Stimulated activated CD8-positive, alpha-beta memory T cell treated with anti-CD3 and anti-CD28 coated beads, Interleukin-15, amount 100 ng/mL, for 1 hour (primary cell): ENCODE results near the gene SRXN1.

Experiments used
- DNase-seq: peaks from one replicate; pipeline ENCODE4 v3.0.0-alpha.2; 2020; ENCODE audit warnings: low read depth

The SRXN1 gene

GRCh38 chr20:635893-636338, 17.1 kb downstream of the SRXN1 start:
- DNase-seq = no peak

- no peak for DNase-seq
These were observed 17.7 kb downstream of the SRXN1 start for GRCh38 chr20:635028-635892.

- DNase-seq = no peak
These were observed 18.7 kb downstream of the SRXN1 start for GRCh38 chr20:634148-634925.

- no peak for DNase-seq
These were observed 21.9 kb downstream of the SRXN1 start for GRCh38 chr20:631101-631500.

GRCh38 chr20:626579-626978, 26.4 kb downstream of the SRXN1 start:
- no peak for DNase-seq

- no peak for DNase-seq
These were observed 27.6 kb downstream of the SRXN1 start for GRCh38 chr20:625360-625932.

GRCh38 chr20:623704-624103, 29.3 kb downstream of the SRXN1 start:
- DNase-seq = no peak

GRCh38 chr20:623021-623420, 30.0 kb downstream of the SRXN1 start:
- no peak for DNase-seq

GRCh38 chr20:622161-622560, 30.8 kb downstream of the SRXN1 start:
- DNase-seq = no peak

- no peak for DNase-seq
These were observed 31.8 kb downstream of the SRXN1 start for GRCh38 chr20:621125-621756.

- DNase-seq = no peak
These were observed 32.8 kb downstream of the SRXN1 start for GRCh38 chr20:620246-620645.

GRCh38 chr20:618980-619379, 34.0 kb downstream of the SRXN1 start:
- DNase-seq = no peak

GRCh38 chr20:617934-618690, 34.9 kb downstream of the SRXN1 start:
- no peak for DNase-seq

GRCh38 chr20:615514-615913, 37.5 kb downstream of the SRXN1 start:
- no peak for DNase-seq

- no peak for DNase-seq
These were observed 41.2 kb downstream of the SRXN1 start for GRCh38 chr20:611843-612185.

GRCh38 chr20:611047-611842, 41.8 kb downstream of the SRXN1 start:
- DNase-seq = no peak

- DNase-seq = no peak
These were observed 42.6 kb downstream of the SRXN1 start, which contains the start of gene TCF15 for GRCh38 chr20:610130-611046. Gene TCF15 (minus strand): TSS chr20:610309. CDS start chr20:610237, 72 bp downstream.

- DNase-seq = no peak
These were observed 43.5 kb downstream of the SRXN1 start for GRCh38 chr20:609371-609964.

- no peak for DNase-seq
These were observed 44.0 kb downstream of the SRXN1 start for GRCh38 chr20:608970-609369.
